Chondrocyte (in vitro differentiated cells): ENCODE results near the gene RIC8A. TPM values are rescaled to one million over a fixed set of nuclear protein-coding genes. Genes with fewer than 3 reads are reported as not detected.
A peak's percentile ranks its signal among the peaks of the same experiment; 100 is the strongest.

ENCODE experiments used
- DNase-seq: peaks from one replicate; pipeline ENCODE4 v3.0.0; 2021; ENCODE audit warnings: mixed read lengths, low spot score
- H3K27ac Mint-ChIP-seq: one replicate; pipeline ENCODE4 v1.8.0; 2021; ENCODE audit warnings: mild to moderate bottlenecking, moderate library complexity, mixed read lengths; ENCODE audit not compliant: unreplicated experiment
- H3K27me3 Mint-ChIP-seq: 2 replicates; pipeline ENCODE4 v1.8.0; 2021; ENCODE audit warnings: low read depth, mixed read lengths
- H3K36me3 Mint-ChIP-seq: 2 replicates; pipeline ENCODE4 v1.8.0; 2021; ENCODE audit warnings: low read depth, mixed read lengths
- H3K4me1 Mint-ChIP-seq: 2 replicates; pipeline ENCODE4 v1.8.0; 2021; ENCODE audit warnings: low read depth, mild to moderate bottlenecking, mixed read lengths
- H3K4me3 Mint-ChIP-seq: one replicate; pipeline ENCODE4 v1.8.0; 2021; ENCODE audit warnings: mild to moderate bottlenecking, moderate library complexity, mixed read lengths; ENCODE audit not compliant: unreplicated experiment
- H3K9me3 Mint-ChIP-seq: 2 replicates; pipeline ENCODE4 v1.8.0; 2021; ENCODE audit warnings: low read depth, mixed read lengths
- CTCF ChIP-seq: fragments of 200-600 bp; sonication (generic); IDR thresholded peaks from 2 replicates; pipeline ENCODE4 v1.5.0; 2021; ENCODE audit warnings: antibody characterized with exemption, mild to moderate bottlenecking, moderate library complexity
- total RNA-seq: library from RNA; stranded (reverse); gene quantifications from 3 replicates; pipeline ENCODE4 v1.2.1, GENCODE V29; 2021

RIC8A gene
- total RNA-seq, 1 donor from 2014 or later: 107 TPM

DNA sequence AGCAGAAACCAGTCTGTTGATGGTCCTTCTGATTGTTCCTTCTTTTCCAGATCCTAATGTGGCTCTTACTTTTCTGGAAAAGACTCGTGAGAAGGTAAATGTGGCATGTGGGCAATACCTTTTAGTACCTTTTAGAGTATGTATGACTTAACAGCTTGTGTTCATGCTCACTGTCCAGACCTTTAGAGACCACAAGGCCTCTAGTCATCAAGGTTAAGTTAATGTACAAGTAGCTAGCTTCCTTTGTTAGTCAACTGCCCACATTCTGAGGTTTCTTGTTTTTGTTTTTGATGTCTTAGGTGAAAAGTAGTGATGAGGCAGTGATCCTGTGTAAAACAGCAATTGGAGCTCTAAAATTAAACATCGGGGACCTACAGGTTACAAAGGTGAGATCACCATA lies 36.9 kb downstream of the RIC8A start:
- no peak for DNase-seq
- H3K27me3 Mint-ChIP-seq: no peaks in the 10 kb centered on the region
- no peak overlapping the region for H3K4me3 Mint-ChIP-seq
- H3K9me3 Mint-ChIP-seq: no peaks in the 10 kb centered on the region
- H3K27ac Mint-ChIP-seq: no peak overlapping the region
- peaks cover 6% of the 10 kb centered on the region for H3K4me1 Mint-ChIP-seq
- TF ChIP-seq CTCF: no peak
- peaks cover 41% of the 10 kb centered on the region for H3K36me3 Mint-ChIP-seq

- no peaks in the 10 kb centered on the region for H3K27me3 Mint-ChIP-seq
- H3K27ac Mint-ChIP-seq: peak overlapping the region; percentile 30
- no peaks in the 10 kb centered on the region for H3K4me1 Mint-ChIP-seq
- no peak for DNase-seq
- no peak for TF ChIP-seq CTCF
- peaks cover 47% of the 10 kb centered on the region for H3K36me3 Mint-ChIP-seq
- no peaks in the 10 kb centered on the region for H3K9me3 Mint-ChIP-seq
- H3K4me3 Mint-ChIP-seq: no peak overlapping the region
Observed at GRCh38 chr11:249062-249461, 41.6 kb downstream of the RIC8A start.

- H3K4me1 Mint-ChIP-seq: no peaks in the 10 kb centered on the region
- H3K9me3 Mint-ChIP-seq: no peaks in the 10 kb centered on the region
- H3K4me3 Mint-ChIP-seq: no peak overlapping the region
- peaks cover 42% of the 10 kb centered on the region for H3K36me3 Mint-ChIP-seq
- no peak overlapping the region for H3K27ac Mint-ChIP-seq
- DNase-seq: no peak
- no peak for TF ChIP-seq CTCF
- no peaks in the 10 kb centered on the region for H3K27me3 Mint-ChIP-seq
Observed at GRCh38 chr11:250274-250673, 42.8 kb downstream of the RIC8A start.

DNA sequence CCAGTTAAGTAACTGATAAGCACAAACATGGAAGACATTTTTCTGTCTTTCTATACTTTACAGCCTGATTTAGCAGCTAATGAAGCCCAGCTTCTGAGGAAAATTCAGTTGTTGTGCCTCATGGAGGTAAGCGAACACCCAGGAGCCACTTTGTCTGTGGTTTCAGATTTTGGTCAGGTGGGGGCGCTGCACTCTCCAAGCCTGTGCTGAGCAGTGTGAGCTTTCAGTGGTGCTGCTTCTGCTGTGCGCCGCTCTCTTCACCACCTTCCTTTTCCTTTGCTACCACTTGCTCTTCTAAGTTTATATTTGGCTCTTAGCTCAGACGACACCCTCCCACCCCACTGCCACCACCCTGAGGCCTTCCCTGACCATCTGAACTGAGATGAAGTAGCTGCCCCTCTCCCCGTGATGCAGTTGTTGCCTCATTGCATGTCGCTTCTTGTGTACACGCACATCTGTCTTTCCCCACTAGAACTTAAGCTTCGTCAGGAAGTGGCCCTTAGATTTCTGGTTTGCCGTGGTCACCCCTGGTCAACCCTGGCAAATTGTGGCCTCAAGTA lies 43.3 kb downstream of the RIC8A start:
- Mint-ChIP-seq H3K27ac (no peak overlapping the region), H3K4me3 (no peak overlapping the region), H3K9me3 (no peaks in the 10 kb centered on the region), H3K27me3 (no peaks in the 10 kb centered on the region), H3K4me1 (no peaks in the 10 kb centered on the region), H3K36me3 (peaks cover 40% of the 10 kb centered on the region)
- TF ChIP-seq CTCF: peak; percentile 82
- no peak for DNase-seq

- Mint-ChIP-seq H3K9me3 (no peaks in the 10 kb centered on the region), H3K27me3 (no peaks in the 10 kb centered on the region), H3K4me3 (no peak overlapping the region), H3K27ac (no peak overlapping the region), H3K36me3 (peaks cover 38% of the 10 kb centered on the region), H3K4me1 (no peaks in the 10 kb centered on the region)
- no peak for DNase-seq
- TF ChIP-seq CTCF: no peak
Observed at GRCh38 chr11:251550-251949, 44.0 kb downstream of the RIC8A start.
